AG04450 (cell line): Measurements from ENCODE around the gene ACOXL. TPM values are rescaled to one million over a fixed set of nuclear protein-coding genes. Genes with fewer than 3 reads are reported as not detected.

Experiments
- CTCF ChIA-PET: fragments of 300-600, 350-600 bp; formaldehyde crosslinking; extraction: SDS; loops from one replicate; lab custom pipeline; 2022; ENCODE audit warnings: antibody characterized with exemption, inconsistent platforms; lab: Charles Lee
- POLR2A ChIA-PET: fragments of 350-600 bp; formaldehyde crosslinking; extraction: SDS; loops from one replicate; lab custom pipeline; 2021; ENCODE audit warnings: antibody characterized with exemption, inconsistent platforms; lab: Yijun Ruan, JAX
- DNase-seq: peaks from one replicate; pipeline ENCODE4 v3.0.0-alpha.2; 2011; ENCODE audit warnings: low read depth, low spot score
- H3K27ac ChIP-seq: one replicate; pipeline ENCODE4 v1.5.1; 2012; ENCODE audit warnings: low read depth, low read length, control low read depth
- H3K27me3 ChIP-seq: one replicate; pipeline ENCODE4 v1.6.0; 2012; ENCODE audit warnings: low read length; ENCODE audit not compliant: control insufficient read depth, insufficient read depth
- H3K4me3 ChIP-seq: 2 replicates; pipeline ENCODE4 v1.5.1; 2011; ENCODE audit warnings: mild to moderate bottlenecking, low read depth, low read length, control low read depth
- H3K9me3 ChIP-seq: 2 replicates; pipeline ENCODE4 v1.5.1; 2012; ENCODE audit warnings: low read length; ENCODE audit not compliant: control insufficient read depth, insufficient read depth
- polyA plus RNA-seq: library from polyadenylated mRNA; depleted of rRNA; stranded (reverse); fragments of >200 nt; gene quantifications from 2 replicates; pipeline ENCODE4 v1.2.3, GENCODE V29; 2011
- TF ChIP-seq, protein P1 (sequence below): IDR thresholded peaks from 2 replicates; pipeline ENCODE4 v1.5.1; 2011; ENCODE audit warnings: low read depth, low read length, control low read depth, inconsistent platforms

The ACOXL gene
- polyA plus RNA-seq, 1 experiment, result not detected

DNA sequence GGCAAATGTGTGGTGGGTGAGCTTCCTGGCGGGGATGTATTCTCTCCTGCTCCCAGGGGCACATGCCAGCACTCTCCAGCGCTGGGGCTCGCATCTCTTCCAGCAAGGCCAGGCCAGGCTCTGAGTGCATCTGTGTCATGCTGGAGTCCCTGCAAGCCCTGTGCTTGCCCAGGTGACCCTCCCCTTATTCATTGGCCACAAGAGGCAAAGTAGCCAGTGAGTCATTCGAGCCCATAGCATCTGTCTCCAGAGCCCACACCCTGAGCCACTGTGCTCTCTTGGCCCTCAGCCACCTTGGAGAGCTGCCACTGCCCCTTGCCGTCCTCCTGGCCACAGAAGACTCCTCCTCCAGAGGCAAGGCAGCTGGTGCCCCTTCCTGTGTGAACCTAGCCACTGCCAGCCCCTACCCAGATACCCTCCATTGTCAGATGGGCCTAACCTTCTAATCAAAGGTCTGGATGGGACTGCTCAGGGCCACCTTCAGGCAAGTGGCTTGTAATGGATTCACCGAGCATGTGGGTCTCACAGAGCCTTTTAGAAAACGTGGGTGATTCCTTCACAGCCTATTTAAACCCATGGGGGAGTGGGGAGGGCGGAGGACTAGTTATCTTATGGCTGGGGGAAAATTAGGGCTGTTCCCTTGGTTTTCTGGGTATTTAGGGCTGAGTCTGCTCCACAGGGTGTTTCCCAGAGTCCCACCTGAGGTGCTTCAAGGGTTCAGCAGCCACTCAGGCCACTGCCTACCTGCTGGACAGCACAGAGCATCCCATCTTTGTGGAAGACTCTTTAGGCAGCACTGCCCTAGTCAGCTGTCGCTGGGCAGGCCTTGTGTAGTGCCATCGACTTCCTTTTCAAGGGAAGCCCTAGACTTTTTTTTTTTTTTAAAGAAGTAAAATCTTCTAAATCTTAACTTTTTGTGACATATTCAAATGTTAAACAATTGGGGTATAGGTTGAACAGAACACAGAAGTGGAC, 137.4 kb downstream of the ACOXL start:
- Histone ChIP-seq H3K9me3 (no peaks in the 10 kb centered on the region), H3K27me3 (no peaks in the 10 kb centered on the region), H3K4me3 (no peak overlapping the region), H3K27ac (no peak overlapping the region)
- DNase-seq, result no peak
- ChIA-PET CTCF (no interaction called here), POLR2A (no interaction called here)
- TF ChIP-seq, protein P1, sequence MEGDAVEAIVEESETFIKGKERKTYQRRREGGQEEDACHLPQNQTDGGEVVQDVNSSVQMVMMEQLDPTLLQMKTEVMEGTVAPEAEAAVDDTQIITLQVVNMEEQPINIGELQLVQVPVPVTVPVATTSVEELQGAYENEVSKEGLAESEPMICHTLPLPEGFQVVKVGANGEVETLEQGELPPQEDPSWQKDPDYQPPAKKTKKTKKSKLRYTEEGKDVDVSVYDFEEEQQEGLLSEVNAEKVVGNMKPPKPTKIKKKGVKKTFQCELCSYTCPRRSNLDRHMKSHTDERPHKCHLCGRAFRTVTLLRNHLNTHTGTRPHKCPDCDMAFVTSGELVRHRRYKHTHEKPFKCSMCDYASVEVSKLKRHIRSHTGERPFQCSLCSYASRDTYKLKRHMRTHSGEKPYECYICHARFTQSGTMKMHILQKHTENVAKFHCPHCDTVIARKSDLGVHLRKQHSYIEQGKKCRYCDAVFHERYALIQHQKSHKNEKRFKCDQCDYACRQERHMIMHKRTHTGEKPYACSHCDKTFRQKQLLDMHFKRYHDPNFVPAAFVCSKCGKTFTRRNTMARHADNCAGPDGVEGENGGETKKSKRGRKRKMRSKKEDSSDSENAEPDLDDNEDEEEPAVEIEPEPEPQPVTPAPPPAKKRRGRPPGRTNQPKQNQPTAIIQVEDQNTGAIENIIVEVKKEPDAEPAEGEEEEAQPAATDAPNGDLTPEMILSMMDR, result no peak

DNA sequence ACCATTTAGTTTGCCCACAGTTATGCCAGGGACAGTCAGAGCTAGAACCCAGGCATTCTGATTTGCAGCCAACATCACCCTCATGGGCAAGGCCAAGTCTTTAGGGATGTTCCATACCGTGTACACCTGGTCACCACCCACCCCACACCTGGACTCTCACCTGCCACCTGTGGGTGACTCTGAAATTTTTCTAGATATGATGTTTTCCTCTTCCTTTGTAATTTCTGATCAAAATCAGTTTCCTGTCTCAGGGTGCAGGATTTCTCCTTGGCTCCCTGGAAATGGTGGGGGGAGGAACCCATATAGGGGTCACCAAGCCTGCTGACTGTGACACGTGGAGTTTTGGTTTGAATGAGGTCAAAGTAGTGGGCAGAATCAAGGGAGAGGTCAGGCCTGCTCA, 138.2 kb downstream of the ACOXL start:
- CTCF ChIA-PET, result no interaction called here
- POLR2A ChIA-PET, result no interaction called here
- no peak for DNase-seq

DNA sequence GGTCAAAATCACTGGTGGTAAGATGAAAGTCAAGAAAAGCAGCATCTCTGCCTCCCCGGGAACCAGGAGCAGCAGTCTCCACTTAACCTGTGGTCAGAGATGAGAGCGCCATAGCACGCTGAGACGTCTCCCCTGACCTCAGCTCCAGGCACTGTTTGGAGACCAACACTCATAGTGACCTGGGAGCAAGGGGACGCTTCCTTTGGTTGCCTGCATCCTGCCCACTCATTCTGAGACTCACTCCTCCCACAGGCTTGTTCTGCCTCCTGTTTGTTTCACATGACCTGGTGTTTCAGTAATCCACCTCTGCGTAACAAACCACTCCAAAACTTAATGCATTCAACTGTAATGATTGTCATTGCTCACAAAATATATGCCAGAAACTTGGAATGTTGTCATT, 139.3 kb downstream of the ACOXL start:
- Histone ChIP-seq H3K4me3 (no peak overlapping the region), H3K27me3 (peaks cover 4% of the 10 kb centered on the region), H3K9me3 (no peaks in the 10 kb centered on the region; the same call in 1 of the 2 replicates), H3K27ac (no peak overlapping the region)
- DNase-seq, result no peak
- TF ChIP-seq, protein P1, result no peak
- CTCF ChIA-PET, result no interaction called here
- POLR2A ChIA-PET, result no interaction called here

More for the DNA sequence above, 138.2 kb downstream of the ACOXL start:
- TF ChIP-seq, protein P1, result no peak
- no peak overlapping the region for H3K27ac ChIP-seq
- no peak overlapping the region for H3K4me3 ChIP-seq
- no peaks in the 10 kb centered on the region for H3K9me3 ChIP-seq
- peaks cover 3% of the 10 kb centered on the region for H3K27me3 ChIP-seq

- CTCF ChIA-PET, result no interaction called here
- TF ChIP-seq, protein P1, result no peak
- Histone ChIP-seq H3K27me3 (peaks cover 6% of the 10 kb centered on the region), H3K9me3 (no peaks in the 10 kb centered on the region; the same call in 1 of the 2 replicates), H3K4me3 (no peak overlapping the region), H3K27ac (no peak overlapping the region)
- DNase-seq, result no peak
- POLR2A ChIA-PET, result no interaction called here
Measured at GRCh38 chr2:110872521-110872920, 140.1 kb downstream of the ACOXL start.

GRCh38 chr2:110873056-110873502, 140.7 kb downstream of the ACOXL start:
- TF ChIP-seq, protein P1, result no peak
- Histone ChIP-seq H3K4me3 (no peak overlapping the region), H3K9me3 (no peaks in the 10 kb centered on the region; the same call in 1 of the 2 replicates), H3K27ac (no peak overlapping the region), H3K27me3 (peaks cover 7% of the 10 kb centered on the region)
- CTCF ChIA-PET, result no interaction called here
- DNase-seq, result no peak
- POLR2A ChIA-PET, result no interaction called here
